ENCODE data around the gene MTHFSD. TPM values are rescaled to one million over a fixed set of nuclear protein-coding genes. Genes with fewer than 3 reads are reported as not detected.

The MTHFSD gene
- total RNA-seq, 1 experiment from 2014 or later = 15.7 TPM

GRCh38 chr16:86531191-86531545, 23.9 kb downstream of the MTHFSD start:
- ATAC-seq (no peak), DNase-seq (ENCODE audit: low spot score) (no peak)
- TF ChIP-seq ZSCAN18 (CRISPR knock-in tag; IDR thresholded peaks at IDR 0.05) = no peak
- TF ChIP-seq ATF1 (CRISPR knock-in tag; IDR thresholded peaks at IDR 0.05) = no peak
- no peak for TF ChIP-seq OVOL2 (CRISPR knock-in tag; IDR thresholded peaks at IDR 0.05; ENCODE audit: borderline replicate concordance)
- TF ChIP-seq CDX4 (CRISPR knock-in tag; IDR thresholded peaks at IDR 0.05; ENCODE audit: borderline replicate concordance) = no peak
- TF ChIP-seq ATF3 (CRISPR knock-in tag; conservative IDR thresholded peaks at IDR 0.05) = no peak
- no peak for TF ChIP-seq ZNF121 (CRISPR knock-in tag; IDR thresholded peaks at IDR 0.05)
- no peak for TF ChIP-seq KAT7 (CRISPR knock-in tag; IDR thresholded peaks at IDR 0.05; ENCODE audit: borderline replicate concordance)
- no peak for TF ChIP-seq TEAD1 (CRISPR knock-in tag; IDR thresholded peaks at IDR 0.05)
- peaks cover 3% of the 10 kb centered on the region; the same call in 1 of the 2 replicates for H3K36me3 Mint-ChIP-seq
- ChIA-PET POLR2A (interaction anchor here (0.8 kb wide), 1 partner anchor 10 kb away, joined by 3 read pairs; no protein-coding TSS in a partner anchor), CTCF (interaction anchor here (0.6 kb wide), 1 partner anchor 10 kb away, joined by 3 read pairs; no protein-coding TSS in a partner anchor)
- H3K4me1 Mint-ChIP-seq = no peaks in the 10 kb centered on the region
- no peaks in the 10 kb centered on the region; the same call in 1 of the 2 replicates for H3K27me3 Mint-ChIP-seq (ENCODE audit: low read depth)
- H3K9me3 Mint-ChIP-seq = peaks cover 13% of the 10 kb centered on the region; the same call in 1 of the 2 replicates
- no peak overlapping the region for H3K27ac Mint-ChIP-seq
- no peak overlapping the region for H3K4me3 Mint-ChIP-seq

GRCh38 chr16:86530251-86531190, 24.5 kb downstream of the MTHFSD start:
- DNase-seq (ENCODE audit: low spot score) = no peak
- no peaks in the 10 kb centered on the region; the same call in 1 of the 2 replicates for H3K27me3 Mint-ChIP-seq (ENCODE audit: low read depth)
- CTCF ChIA-PET = interaction anchor here (0.6 kb wide), 1 partner anchor 10 kb away, joined by 3 read pairs; no protein-coding TSS in a partner anchor

More at GRCh38 chr16:86530251-86531190, 24.5 kb downstream of the MTHFSD start:
- ATAC-seq = no peak
- no peak overlapping the region for H3K27ac Mint-ChIP-seq
- POLR2A ChIA-PET = interaction anchor here (0.8 kb wide), 1 partner anchor 11 kb away, joined by 3 read pairs; no protein-coding TSS in a partner anchor
- TF ChIP-seq FOXP1 (CRISPR knock-in tag; IDR thresholded peaks at IDR 0.05; ENCODE audit: borderline replicate concordance) = no peak
- no peak for TF ChIP-seq E2F5 (CRISPR knock-in tag; IDR thresholded peaks at IDR 0.05)
- no peak for TF ChIP-seq ZNF219 (CRISPR knock-in tag; IDR thresholded peaks at IDR 0.05; ENCODE audit: borderline replicate concordance)
- TF ChIP-seq ZMAT4 (CRISPR knock-in tag; IDR thresholded peaks at IDR 0.05) = no peak
- TF ChIP-seq NR3C1 (CRISPR knock-in tag; conservative IDR thresholded peaks at IDR 0.05; ENCODE audit: low read depth) = no peak
- no peak for TF ChIP-seq IRF1 (CRISPR knock-in tag; IDR thresholded peaks at IDR 0.05)
- no peak for TF ChIP-seq TCF7 (CRISPR knock-in tag; IDR thresholded peaks at IDR 0.05; ENCODE audit: low read depth)
- no peak for TF ChIP-seq GABPB1 (CRISPR knock-in tag; IDR thresholded peaks at IDR 0.05)
- no peak for TF ChIP-seq ZNF416 (CRISPR knock-in tag; IDR thresholded peaks at IDR 0.05)
- no peak for TF ChIP-seq PRDM15 (CRISPR knock-in tag; IDR thresholded peaks at IDR 0.05)
- TF ChIP-seq NFE2L1 (CRISPR knock-in tag; IDR thresholded peaks at IDR 0.05) = no peak
- no peak for TF ChIP-seq FOXP4 (CRISPR knock-in tag; IDR thresholded peaks at IDR 0.05)
- H3K4me3 Mint-ChIP-seq = no peak overlapping the region
- no peaks in the 10 kb centered on the region for H3K4me1 Mint-ChIP-seq
- peaks cover 13% of the 10 kb centered on the region; the same call in 1 of the 2 replicates for H3K9me3 Mint-ChIP-seq
- peaks cover 2% of the 10 kb centered on the region; the same call in 1 of the 2 replicates for H3K36me3 Mint-ChIP-seq

All from WTC11 (cell line).